ENCODE results near the gene MARVELD3.
A peak's percentile ranks its signal among the peaks of the same experiment; 100 is the strongest.

Gene MARVELD3

DNA sequence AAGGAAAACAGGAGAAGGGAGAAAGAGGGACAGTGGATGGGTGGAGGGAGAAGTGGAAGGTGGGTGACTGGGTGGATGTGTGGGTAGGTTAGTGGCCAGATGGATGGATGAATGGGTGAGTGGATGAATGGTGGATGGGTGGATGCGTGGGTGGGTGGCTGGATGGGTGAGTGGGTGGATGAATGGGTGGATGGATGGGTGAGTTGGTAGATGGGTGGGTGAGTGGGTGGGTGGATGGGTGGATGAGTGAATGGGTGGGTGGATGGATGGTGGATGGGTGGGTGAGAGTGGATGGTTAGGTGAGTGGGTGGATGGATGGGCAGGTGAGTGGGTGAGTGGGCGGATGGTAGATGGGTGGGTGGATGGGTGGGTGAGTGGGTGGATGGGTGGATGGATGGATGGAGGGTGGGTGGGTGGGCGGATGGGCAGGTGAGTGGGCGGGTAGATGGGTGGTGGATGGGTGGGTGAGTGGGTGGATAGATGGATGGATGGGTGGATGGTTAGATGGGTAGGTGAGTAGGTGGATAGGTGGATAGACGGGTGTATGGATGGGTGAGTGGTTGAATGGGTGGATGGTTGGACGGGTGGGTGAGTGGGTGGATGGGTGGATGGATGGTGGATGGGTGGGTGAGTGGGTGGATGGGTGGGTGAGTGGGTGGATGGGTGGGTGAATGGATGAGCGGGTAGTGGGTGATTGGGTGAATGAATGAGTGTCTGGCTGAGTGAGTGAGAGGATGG lies 702 bp upstream of the MARVELD3 start:
- peak overlapping the region; percentile 94 for H3K4me3 ChIP-seq (ENCODE audit: low read length)
- H3K9me3 ChIP-seq (ENCODE audit: insufficient read depth, low read depth, low read length), result no peaks in the 10 kb centered on the region
- WGBS, result 91% methylated on average over 7 of the region's 7 CpGs
- peaks cover 10% of the 10 kb centered on the region; the same call in 1 of the 2 replicates for H3K36me3 ChIP-seq (ENCODE audit: insufficient read depth, low read length)
- H3K27me3 ChIP-seq (ENCODE audit: insufficient read depth, low read length), result peaks cover 11% of the 10 kb centered on the region
- H3K9ac ChIP-seq (ENCODE audit: low read depth, low read length), result no peak overlapping the region
- no peak overlapping the region for H3K27ac ChIP-seq (ENCODE audit: low read depth, low read length)
- peaks cover 4% of the 10 kb centered on the region for H3K4me1 ChIP-seq (ENCODE audit: insufficient read depth, low read length)

DNA sequence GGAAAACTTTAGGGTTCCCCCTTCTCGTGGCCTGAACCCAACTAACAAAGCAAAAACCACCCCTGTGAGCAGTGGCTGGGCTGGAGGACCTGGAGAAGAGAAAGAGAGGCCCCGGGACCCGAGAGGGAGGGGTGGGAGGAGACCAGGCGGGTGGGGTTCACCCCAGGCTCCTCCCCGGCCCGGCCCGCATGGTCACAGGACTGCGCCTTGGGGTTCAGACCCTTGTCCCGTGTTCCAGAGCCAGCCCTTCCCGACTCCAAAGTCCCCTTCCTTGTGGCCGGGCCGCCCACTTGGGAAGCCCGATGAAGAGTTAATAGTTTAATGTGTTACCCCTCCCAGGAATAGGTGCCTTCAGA lies 852 bp downstream of the MARVELD3 start:
- Histone ChIP-seq H3K36me3 (ENCODE audit: insufficient read depth, low read length) (peaks cover 22% of the 10 kb centered on the region), H3K4me3 (ENCODE audit: low read length) (peak overlapping the region; percentile 94), H3K27me3 (ENCODE audit: insufficient read depth, low read length) (peaks cover 11% of the 10 kb centered on the region), H3K4me1 (ENCODE audit: insufficient read depth, low read length) (peaks cover 4% of the 10 kb centered on the region), H3K27ac (ENCODE audit: low read depth, low read length) (no peak overlapping the region), H3K9ac (ENCODE audit: low read depth, low read length) (peak overlapping the region; percentile 90), H3K9me3 (ENCODE audit: insufficient read depth, low read depth, low read length) (no peaks in the 10 kb centered on the region)
- 49% methylated on average over 12 of the region's 13 CpGs for WGBS

DNA sequence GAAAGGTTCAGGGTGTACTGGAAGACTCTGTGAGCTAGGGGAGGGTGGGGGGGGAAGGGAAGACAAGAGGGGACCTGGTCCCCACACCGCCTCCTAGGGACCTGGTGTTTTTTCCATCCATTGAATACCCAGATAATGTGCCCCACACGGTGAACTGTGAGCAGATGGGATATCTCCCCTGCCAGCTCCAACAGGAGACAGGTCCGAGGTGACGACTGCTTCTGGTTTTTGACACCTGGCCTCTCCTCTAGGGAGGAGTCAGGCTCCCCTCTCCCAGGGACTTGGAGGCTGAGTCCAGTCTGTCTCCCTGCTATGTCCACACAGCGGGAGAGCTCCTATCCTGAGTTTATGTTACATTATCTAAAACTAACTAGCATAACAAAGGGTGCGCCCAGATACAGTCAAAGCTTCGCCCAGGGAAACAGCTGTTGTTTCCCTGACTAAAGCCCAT lies 1.8 kb downstream of the MARVELD3 start:
- no peaks in the 10 kb centered on the region for H3K9me3 ChIP-seq (ENCODE audit: insufficient read depth, low read depth, low read length)
- peaks cover 4% of the 10 kb centered on the region for H3K4me1 ChIP-seq (ENCODE audit: insufficient read depth, low read length)
- 66% methylated on average over 7 of the region's 7 CpGs for WGBS
- H3K27me3 ChIP-seq (ENCODE audit: insufficient read depth, low read length), result peaks cover 11% of the 10 kb centered on the region
- no peak overlapping the region for H3K9ac ChIP-seq (ENCODE audit: low read depth, low read length)
- H3K27ac ChIP-seq (ENCODE audit: low read depth, low read length), result no peak overlapping the region
- peak overlapping the region; percentile 94 for H3K4me3 ChIP-seq (ENCODE audit: low read length)
- H3K36me3 ChIP-seq (ENCODE audit: insufficient read depth, low read length), result peaks cover 27% of the 10 kb centered on the region

DNA sequence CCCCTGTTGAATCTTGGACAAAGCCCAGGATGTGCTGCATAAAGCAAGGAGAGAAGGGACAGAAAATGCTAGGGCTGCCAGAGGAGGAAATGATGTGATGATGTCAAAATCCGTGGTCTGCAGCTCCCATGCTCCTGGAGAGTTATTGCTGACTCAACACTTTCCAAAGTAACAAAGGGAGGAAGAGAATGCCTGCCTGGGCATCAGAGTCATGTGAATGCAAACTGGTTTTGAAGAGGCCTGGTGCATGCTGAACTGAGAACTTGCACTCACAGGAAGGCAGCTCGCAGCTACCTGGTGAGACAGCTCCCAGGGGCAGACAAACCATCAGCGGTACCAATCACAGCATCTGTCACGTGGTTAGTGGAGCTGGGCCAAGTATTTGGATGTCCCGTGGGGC lies 2.8 kb downstream of the MARVELD3 start:
- 74% methylated on average over 5 of the region's 5 CpGs for WGBS
- Histone ChIP-seq H3K4me1 (ENCODE audit: insufficient read depth, low read length) (peaks cover 4% of the 10 kb centered on the region), H3K27me3 (ENCODE audit: insufficient read depth, low read length) (peaks cover 11% of the 10 kb centered on the region), H3K36me3 (ENCODE audit: insufficient read depth, low read length) (peaks cover 29% of the 10 kb centered on the region), H3K4me3 (ENCODE audit: low read length) (no peak overlapping the region), H3K9ac (ENCODE audit: low read depth, low read length) (no peak overlapping the region), H3K27ac (ENCODE audit: low read depth, low read length) (no peak overlapping the region), H3K9me3 (ENCODE audit: insufficient read depth, low read depth, low read length) (no peaks in the 10 kb centered on the region)

DNA sequence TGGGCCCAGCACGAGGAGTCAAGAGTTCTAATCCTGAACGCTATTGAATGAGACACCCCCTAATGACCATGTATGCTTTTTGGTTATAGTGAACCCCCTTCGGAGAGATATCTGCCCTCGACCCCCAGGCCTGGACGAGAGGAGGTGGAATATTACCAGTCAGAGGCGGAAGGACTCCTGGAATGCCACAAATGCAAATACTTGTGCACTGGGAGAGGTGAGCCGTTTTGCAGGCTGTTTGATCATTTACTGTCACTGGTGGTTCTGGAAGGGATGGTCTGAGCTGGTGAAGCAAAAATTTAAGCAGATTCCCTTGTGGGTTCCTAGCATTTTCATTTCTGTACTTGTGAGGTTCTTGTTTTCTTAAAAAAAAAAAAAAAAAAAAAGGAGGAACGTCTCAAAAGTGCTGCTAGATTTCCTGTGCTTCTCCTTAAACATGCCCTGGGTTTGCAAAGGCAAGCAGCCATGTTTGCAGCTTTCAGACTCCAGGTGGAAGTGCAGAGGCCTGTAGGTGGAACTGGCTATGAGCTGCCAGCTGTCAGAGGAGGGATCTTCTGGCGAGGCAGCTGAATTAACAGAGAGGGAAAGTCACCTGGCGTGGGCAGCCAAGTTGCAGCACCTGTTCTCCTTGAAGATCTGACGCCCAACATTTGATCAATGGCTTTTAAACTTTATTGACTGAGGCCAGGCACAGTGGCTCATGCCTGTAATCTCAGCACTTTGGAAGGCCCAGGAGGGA lies 3.5 kb downstream of the MARVELD3 start:
- no peak overlapping the region for H3K27ac ChIP-seq (ENCODE audit: low read depth, low read length)
- no peaks in the 10 kb centered on the region for H3K9me3 ChIP-seq (ENCODE audit: insufficient read depth, low read depth, low read length)
- WGBS, result 77% methylated on average over 11 of the region's 11 CpGs

DNA sequence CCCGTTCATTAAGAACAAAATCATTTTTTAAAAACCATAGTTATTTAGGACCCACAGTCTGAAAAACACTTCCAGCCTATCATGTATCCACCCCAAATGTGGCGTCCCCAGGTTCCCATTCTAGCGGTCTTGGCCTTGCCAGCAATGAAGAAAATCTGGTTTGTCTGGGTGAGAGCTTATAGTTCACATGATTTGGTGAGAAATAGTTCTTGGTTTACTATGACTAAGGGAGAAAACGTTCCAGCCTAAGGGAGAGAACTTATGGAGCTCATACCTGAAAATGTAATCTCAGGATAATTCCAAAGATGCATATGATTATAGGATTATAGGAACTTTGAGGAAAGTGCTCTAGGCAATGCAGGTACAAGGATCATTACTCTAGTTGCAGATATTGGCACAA lies 4.8 kb downstream of the MARVELD3 start:
- Histone ChIP-seq H3K4me1 (ENCODE audit: insufficient read depth, low read length) (peaks cover 4% of the 10 kb centered on the region), H3K36me3 (ENCODE audit: insufficient read depth, low read length) (peaks cover 41% of the 10 kb centered on the region), H3K9me3 (ENCODE audit: insufficient read depth, low read depth, low read length) (no peaks in the 10 kb centered on the region), H3K27me3 (ENCODE audit: insufficient read depth, low read length) (peaks cover 11% of the 10 kb centered on the region), H3K4me3 (ENCODE audit: low read length) (no peak overlapping the region), H3K9ac (ENCODE audit: low read depth, low read length) (no peak overlapping the region), H3K27ac (ENCODE audit: low read depth, low read length) (no peak overlapping the region)
- 96% methylated on average over 4 of the region's 4 CpGs for WGBS

More for the DNA sequence above, 3.5 kb downstream of the MARVELD3 start:
- Histone ChIP-seq H3K27me3 (ENCODE audit: insufficient read depth, low read length) (peaks cover 11% of the 10 kb centered on the region), H3K9ac (ENCODE audit: low read depth, low read length) (no peak overlapping the region), H3K36me3 (ENCODE audit: insufficient read depth, low read length) (peaks cover 36% of the 10 kb centered on the region), H3K4me3 (ENCODE audit: low read length) (no peak overlapping the region), H3K4me1 (ENCODE audit: insufficient read depth, low read length) (peaks cover 4% of the 10 kb centered on the region)

DNA sequence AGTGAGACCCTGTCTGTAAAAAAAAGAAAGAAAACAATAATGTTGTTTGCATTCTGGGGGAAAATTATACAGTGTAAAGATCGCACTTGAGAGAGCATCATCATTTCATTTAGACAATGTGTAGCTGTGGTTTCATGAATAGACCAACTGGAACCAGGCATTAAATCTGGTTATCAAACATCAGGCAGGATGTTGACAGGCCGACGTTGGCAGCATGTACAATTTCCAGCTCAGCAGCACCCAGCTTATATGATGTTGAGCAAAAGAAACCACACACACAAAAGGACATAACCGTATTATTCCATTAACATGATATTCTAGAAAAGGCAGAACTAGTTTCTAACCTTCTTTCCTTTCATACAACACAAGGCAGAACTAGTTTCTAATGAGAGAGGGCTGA lies 5.8 kb downstream of the MARVELD3 start:
- Histone ChIP-seq H3K9me3 (ENCODE audit: insufficient read depth, low read depth, low read length) (no peaks in the 10 kb centered on the region), H3K27me3 (ENCODE audit: insufficient read depth, low read length) (peaks cover 3% of the 10 kb centered on the region; the same call in 1 of the 2 replicates), H3K36me3 (ENCODE audit: insufficient read depth, low read length) (peaks cover 42% of the 10 kb centered on the region), H3K4me1 (ENCODE audit: insufficient read depth, low read length) (peaks cover 5% of the 10 kb centered on the region), H3K9ac (ENCODE audit: low read depth, low read length) (no peak overlapping the region), H3K4me3 (ENCODE audit: low read length) (no peak overlapping the region), H3K27ac (ENCODE audit: low read depth, low read length) (no peak overlapping the region)
- WGBS, result 96% methylated on average over 4 of the region's 4 CpGs

DNA sequence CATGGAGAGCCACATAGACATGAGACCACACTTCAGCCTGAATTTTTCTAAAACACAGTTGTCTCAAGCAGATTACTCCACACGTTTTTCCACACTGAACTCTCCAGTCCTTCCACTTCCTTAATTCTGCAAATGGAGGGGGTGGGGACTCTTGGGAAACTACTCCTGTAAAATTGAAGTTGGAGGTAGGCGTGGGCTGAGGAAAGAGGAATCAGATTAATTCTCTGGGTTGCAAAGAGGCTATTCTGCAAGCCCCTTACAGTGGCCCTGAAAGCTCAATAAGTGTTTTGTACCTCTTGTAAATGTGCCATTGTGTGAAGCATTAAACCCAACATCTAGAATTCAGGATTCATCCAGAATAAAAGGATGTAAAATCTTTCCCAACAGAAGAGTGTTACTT lies 9.6 kb downstream of the MARVELD3 start:
- H3K36me3 ChIP-seq (ENCODE audit: insufficient read depth, low read length), result peaks cover 30% of the 10 kb centered on the region
- no peak overlapping the region for H3K4me3 ChIP-seq (ENCODE audit: low read length)
- peaks cover 12% of the 10 kb centered on the region for H3K4me1 ChIP-seq (ENCODE audit: insufficient read depth, low read length)
- no peak overlapping the region for H3K9ac ChIP-seq (ENCODE audit: low read depth, low read length)
- H3K9me3 ChIP-seq (ENCODE audit: insufficient read depth, low read depth, low read length), result no peaks in the 10 kb centered on the region
- H3K27ac ChIP-seq (ENCODE audit: low read depth, low read length), result no peak overlapping the region
- WGBS, result 55% methylated on average over 2 of the region's 2 CpGs
- H3K27me3 ChIP-seq (ENCODE audit: insufficient read depth, low read length), result no peaks in the 10 kb centered on the region

DNA sequence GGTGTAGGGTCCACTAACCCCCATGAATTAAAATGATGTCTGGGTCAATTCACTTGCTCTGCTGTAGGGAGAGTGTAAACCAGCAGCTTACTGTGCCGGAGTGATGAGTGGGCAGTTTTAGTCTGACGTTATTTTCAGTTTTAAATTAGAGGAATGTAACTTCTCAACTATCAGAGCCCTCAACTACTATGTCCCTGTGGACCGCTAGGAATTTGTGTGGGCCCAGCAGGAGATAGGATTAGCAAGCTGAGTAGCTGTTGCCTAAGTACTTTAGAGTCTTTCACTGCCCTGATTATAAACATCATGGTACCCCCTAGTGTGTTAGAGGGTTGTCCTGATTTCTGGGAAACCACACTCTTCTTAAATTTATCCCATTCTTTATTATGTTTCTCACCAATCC lies 11.4 kb downstream of the MARVELD3 start:
- Histone ChIP-seq H3K9me3 (ENCODE audit: insufficient read depth, low read depth, low read length) (no peaks in the 10 kb centered on the region), H3K9ac (ENCODE audit: low read depth, low read length) (no peak overlapping the region), H3K4me1 (ENCODE audit: insufficient read depth, low read length) (peaks cover 12% of the 10 kb centered on the region), H3K36me3 (ENCODE audit: insufficient read depth, low read length) (peaks cover 15% of the 10 kb centered on the region), H3K4me3 (ENCODE audit: low read length) (no peak overlapping the region), H3K27ac (ENCODE audit: low read depth, low read length) (peak overlapping the region; percentile 66), H3K27me3 (ENCODE audit: insufficient read depth, low read length) (no peaks in the 10 kb centered on the region)
- 25% methylated on average over 2 of the region's 3 CpGs for WGBS

DNA sequence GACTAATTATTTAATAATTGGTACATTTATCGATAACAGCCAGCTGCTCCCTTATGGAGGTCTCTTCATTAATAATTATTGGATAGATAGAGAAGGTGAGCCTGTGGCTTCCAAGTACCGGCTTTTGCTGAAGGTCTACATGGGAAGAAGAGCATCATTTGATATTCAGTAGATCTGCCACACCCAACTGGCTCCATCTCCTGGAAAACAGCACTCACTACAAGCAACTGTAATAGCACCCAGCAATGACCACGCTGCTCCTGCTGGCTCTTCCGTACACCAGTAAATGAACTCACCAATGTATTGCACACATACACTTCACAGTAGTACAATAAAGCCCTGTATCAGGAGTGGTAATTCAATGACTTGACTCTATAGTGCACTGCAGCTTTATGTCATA lies 19.5 kb downstream of the MARVELD3 start:
- Histone ChIP-seq H3K9ac (ENCODE audit: low read depth, low read length) (no peak overlapping the region), H3K36me3 (ENCODE audit: insufficient read depth, low read length) (peaks cover 33% of the 10 kb centered on the region), H3K27me3 (ENCODE audit: insufficient read depth, low read length) (no peaks in the 10 kb centered on the region), H3K9me3 (ENCODE audit: insufficient read depth, low read depth, low read length) (no peaks in the 10 kb centered on the region), H3K4me3 (ENCODE audit: low read length) (no peak overlapping the region), H3K4me1 (ENCODE audit: insufficient read depth, low read length) (no peaks in the 10 kb centered on the region), H3K27ac (ENCODE audit: low read depth, low read length) (no peak overlapping the region)
- 79% methylated on average over 4 of the region's 4 CpGs for WGBS

DNA sequence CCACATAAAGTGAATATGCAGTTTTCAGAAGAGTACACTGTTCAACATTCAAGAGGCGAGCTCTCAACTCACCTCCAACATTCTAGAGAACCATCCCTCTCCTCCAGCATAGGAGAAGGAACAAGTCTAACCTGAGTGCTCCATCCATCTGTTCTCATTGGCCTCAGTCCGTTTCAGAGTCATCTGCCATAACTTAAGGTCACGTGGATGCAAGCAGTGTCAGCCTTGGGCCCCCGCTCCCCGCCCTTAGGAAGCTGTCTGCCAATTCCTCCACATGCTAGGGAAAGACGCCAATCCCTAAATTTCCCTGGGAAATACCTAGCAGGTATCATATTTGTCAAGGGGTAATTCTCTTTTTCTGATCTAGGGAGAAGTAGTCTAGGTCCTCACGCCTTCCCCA lies 21.4 kb downstream of the MARVELD3 start:
- H3K27me3 ChIP-seq (ENCODE audit: insufficient read depth, low read length), result no peaks in the 10 kb centered on the region
- WGBS, result 78% methylated on average over 7 of the region's 7 CpGs
- H3K4me3 ChIP-seq (ENCODE audit: low read length), result no peak overlapping the region
- H3K9ac ChIP-seq (ENCODE audit: low read depth, low read length), result no peak overlapping the region
- no peaks in the 10 kb centered on the region for H3K9me3 ChIP-seq (ENCODE audit: insufficient read depth, low read depth, low read length)
- H3K27ac ChIP-seq (ENCODE audit: low read depth, low read length), result no peak overlapping the region
- no peaks in the 10 kb centered on the region for H3K4me1 ChIP-seq (ENCODE audit: insufficient read depth, low read length)
- peaks cover 53% of the 10 kb centered on the region for H3K36me3 ChIP-seq (ENCODE audit: insufficient read depth, low read length)

All from HUES64 (cell line).